ENCODE data around the gene NOTCH1.

NOTCH1 gene

DNA sequence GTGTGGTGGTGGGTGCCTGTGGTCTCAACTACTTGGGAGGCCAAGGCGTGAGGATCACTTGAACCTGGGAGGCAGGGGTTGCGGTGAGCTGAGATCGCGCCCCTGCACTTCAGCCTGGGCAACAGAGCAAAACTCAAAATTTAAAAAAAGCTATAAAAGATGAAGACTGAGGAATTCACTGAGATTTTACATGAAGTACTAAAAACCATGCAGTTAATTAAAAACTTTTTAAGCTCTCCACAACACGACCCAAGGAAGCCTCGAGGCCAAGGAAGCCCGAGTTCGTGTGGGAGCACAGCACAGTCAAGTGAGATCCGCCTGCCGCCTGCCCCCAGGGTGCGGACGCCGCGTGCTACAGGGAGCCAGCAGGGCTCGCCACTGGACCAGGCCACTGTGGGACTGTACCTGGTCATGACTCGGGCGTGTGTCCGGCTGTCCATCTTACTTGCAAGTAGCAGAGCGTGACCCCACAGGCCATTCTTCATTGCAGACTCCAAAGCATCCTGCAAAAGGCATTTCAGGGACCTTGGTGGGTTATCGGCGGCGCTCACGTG lies 85.0 kb downstream of the NOTCH1 start:
- TF ChIP-seq, protein P1, sequence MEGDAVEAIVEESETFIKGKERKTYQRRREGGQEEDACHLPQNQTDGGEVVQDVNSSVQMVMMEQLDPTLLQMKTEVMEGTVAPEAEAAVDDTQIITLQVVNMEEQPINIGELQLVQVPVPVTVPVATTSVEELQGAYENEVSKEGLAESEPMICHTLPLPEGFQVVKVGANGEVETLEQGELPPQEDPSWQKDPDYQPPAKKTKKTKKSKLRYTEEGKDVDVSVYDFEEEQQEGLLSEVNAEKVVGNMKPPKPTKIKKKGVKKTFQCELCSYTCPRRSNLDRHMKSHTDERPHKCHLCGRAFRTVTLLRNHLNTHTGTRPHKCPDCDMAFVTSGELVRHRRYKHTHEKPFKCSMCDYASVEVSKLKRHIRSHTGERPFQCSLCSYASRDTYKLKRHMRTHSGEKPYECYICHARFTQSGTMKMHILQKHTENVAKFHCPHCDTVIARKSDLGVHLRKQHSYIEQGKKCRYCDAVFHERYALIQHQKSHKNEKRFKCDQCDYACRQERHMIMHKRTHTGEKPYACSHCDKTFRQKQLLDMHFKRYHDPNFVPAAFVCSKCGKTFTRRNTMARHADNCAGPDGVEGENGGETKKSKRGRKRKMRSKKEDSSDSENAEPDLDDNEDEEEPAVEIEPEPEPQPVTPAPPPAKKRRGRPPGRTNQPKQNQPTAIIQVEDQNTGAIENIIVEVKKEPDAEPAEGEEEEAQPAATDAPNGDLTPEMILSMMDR (IDR thresholded peaks at IDR 0.05; ENCODE audit: control insufficient read depth, insufficient read depth, low read depth, low read length, missing control alignments) = no peak
- no peak for DNase-seq (ENCODE audit: low read depth)
- no peak overlapping the region for H3K4me3 ChIP-seq (ENCODE audit: control insufficient read depth, low read depth, low read length)

DNA sequence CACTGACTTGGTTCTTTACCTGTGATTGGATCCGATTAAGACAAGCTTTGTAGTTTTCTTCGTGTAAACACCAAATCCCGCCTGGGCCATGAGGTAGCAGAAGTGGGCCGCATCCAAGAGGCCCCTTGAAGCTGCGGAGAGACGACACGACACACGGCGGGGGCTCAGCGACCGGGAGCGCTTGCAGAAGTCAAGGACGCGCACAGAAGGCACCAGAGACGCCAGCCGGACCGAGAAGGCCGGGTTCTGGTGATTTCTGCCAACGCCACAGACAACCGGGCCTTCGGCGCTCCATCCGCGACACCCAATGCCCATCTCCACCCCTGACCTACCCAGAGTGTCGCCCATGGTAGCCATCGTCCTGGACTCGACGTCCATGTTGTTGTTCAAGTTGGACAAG lies 86.4 kb downstream of the NOTCH1 start:
- no peak overlapping the region for H3K4me3 ChIP-seq (ENCODE audit: control insufficient read depth, low read depth, low read length)
- DNase-seq (ENCODE audit: low read depth) = no peak
- TF ChIP-seq, protein P1 (IDR thresholded peaks at IDR 0.05; ENCODE audit: control insufficient read depth, insufficient read depth, low read depth, low read length, missing control alignments) = no peak

DNA sequence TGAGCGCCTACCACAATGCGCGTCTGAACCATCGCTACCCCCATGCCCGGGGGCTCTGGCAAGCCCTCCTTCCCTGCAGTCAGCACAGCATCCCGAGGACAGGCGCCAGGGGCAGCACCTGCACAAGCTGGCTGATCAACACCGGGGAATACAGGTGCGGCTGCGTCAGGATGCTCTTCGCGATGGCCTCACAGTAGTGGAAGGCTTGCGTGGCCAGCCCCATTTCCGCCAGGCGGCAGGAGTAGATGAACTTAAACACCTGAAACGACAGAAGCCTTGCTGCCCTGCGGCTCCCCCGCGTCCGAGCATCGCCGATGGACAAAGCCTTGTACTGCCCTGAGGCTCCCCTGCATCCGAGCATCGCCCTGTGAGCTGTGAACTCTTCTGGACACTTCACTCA lies 88.5 kb downstream of the NOTCH1 start:
- DNase-seq (ENCODE audit: low read depth) = no peak
- TF ChIP-seq, protein P1 (IDR thresholded peaks at IDR 0.05; ENCODE audit: control insufficient read depth, insufficient read depth, low read depth, low read length, missing control alignments) = no peak
- no peak overlapping the region for H3K4me3 ChIP-seq (ENCODE audit: control insufficient read depth, low read depth, low read length)

DNA sequence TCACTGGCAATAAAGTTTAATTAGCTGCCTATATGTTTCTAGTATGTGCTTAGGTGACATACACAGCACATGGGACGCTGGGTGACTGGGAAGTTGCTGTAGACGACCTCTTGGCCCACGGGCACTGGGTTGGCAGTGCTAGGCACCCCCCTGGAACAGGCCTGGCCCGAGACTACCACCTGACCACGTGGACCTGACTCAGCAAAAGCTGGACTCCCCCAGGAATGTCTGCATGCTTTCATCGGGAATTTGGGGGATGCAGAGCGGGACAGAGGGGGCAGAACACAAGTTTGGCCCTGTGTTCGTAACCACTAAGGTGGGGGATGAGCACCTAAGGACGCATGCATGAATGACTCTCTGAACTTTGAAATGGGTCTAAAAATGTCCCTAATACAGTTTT lies 89.6 kb downstream of the NOTCH1 start:
- no peak for DNase-seq (ENCODE audit: low read depth)
- TF ChIP-seq, protein P1 (IDR thresholded peaks at IDR 0.05; ENCODE audit: control insufficient read depth, insufficient read depth, low read depth, low read length, missing control alignments) = no peak
- H3K4me3 ChIP-seq (ENCODE audit: control insufficient read depth, low read depth, low read length) = no peak overlapping the region

DNA sequence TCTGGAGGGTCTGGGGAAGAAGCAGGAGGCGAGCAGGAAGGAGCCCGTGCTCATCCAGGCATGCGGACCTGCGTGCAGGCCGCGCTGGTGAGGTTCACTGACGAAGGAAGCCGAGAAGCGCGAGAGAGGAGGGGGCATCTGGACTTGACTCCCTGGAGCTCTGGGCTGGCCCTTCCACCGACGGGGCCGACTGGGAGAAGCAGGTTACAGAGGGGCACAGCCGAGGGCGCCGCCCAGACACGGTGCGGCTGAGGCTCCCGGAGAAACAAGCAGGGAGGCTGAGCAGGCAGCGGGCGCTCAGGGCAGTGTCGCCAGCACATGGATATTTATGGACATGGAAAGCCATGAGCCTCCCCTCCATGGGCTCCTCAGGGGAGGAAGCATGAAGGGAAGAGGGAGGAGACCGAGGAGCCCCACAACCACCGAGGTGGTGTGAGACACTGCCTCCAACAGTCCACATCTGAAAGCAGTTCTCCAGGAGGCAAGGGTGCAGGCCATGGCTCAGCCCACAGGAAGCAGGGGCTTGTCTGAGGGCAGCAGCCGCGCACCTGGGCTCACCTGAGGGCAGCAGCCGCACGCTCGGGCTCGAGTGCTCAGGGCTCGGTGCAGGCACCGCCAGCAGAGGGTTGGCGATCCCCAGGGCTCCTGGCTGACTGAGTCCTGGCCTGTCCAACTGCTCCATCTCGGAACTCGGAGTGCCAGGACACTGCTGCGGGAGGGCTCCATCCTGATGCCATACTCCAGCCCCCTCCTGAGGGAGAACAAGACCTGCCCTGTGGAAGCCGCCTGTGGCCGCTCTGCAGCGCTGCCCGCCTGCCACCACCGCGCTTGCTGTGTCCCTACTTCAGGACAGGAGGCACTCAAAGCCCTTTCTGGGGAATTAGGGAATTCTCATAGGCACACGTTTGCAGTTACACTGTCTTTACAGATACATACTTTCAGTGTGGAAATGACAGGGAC lies 90.5 kb downstream of the NOTCH1 start:
- TF ChIP-seq, protein P1 (IDR thresholded peaks at IDR 0.05; ENCODE audit: control insufficient read depth, insufficient read depth, low read depth, low read length, missing control alignments) = no peak
- DNase-seq (ENCODE audit: low read depth) = no peak
- H3K4me3 ChIP-seq (ENCODE audit: control insufficient read depth, low read depth, low read length) = no peak overlapping the region

DNA sequence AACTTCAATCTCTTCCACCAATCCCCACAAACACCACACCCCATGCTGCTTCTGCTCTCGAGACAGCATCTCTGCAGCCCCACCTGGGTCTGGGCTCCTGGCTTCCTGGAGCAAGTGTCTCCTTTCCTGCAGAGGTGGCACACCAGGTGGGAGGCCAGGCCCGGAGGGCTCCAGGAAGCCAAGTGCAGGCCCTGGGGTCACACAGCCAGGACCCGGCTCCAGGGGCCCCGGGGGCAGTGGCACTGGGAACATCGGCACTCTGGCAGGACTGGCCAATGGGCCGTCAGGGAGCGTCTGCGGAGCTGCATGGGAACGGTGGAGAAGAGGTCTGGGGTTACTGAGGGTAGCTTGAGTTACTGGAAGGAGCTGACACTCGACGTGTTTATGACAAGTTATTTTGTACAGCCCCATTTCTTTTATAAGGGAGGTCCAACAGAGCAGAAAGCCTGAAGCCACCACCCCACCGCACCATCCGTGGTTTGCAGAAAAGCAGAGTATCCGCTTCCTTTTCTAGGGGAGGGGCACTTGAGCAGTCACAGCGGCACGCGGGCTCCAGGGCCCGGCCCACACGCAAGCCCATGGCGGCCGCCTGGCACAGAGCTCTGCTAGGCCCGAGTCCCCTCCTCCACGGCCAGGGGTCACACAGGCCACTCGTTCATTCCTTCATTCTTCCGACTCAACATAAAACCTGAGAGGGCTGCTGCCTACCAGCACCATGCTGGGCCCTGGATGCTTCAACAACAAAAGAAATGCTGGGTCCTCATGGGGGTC lies 91.6 kb downstream of the NOTCH1 start:
- no peak for DNase-seq (ENCODE audit: low read depth)
- no peak overlapping the region for H3K4me3 ChIP-seq (ENCODE audit: control insufficient read depth, low read depth, low read length)
- TF ChIP-seq, protein P1 (IDR thresholded peaks at IDR 0.05; ENCODE audit: control insufficient read depth, insufficient read depth, low read depth, low read length, missing control alignments) = no peak

Data from AG09309 (cell line).